Caki2 (cell line): Measurements from ENCODE around the gene PRDM16. TPM values are rescaled to one million over a fixed set of nuclear protein-coding genes. Genes with fewer than 3 reads are reported as not detected.

Source experiments
- DNase-seq: peaks from one replicate; pipeline ENCODE4 v3.0.0-alpha.2; 2015; ENCODE audit warnings: low read depth
- in situ Hi-C: cut with HindIII; loops from 2 replicates; pipeline ENCODE4 v1.10.0; 2016; ENCODE audit warnings: low sequenced_read_pairs, low pct_unique_long_range_greater_than_20kb, mixed read lengths
- total RNA-seq: library from RNA; depleted of rRNA; stranded (reverse); fragments of >200 nt; shearing (Covaris generic); gene quantifications from 2 replicates; pipeline ENCODE4 v1.2.3, GENCODE V29; 2014; ENCODE audit warnings: low replicate concordance

The PRDM16 gene
- total RNA-seq, 1 experiment from 2014 or later: not detected

GRCh38 chr1:3316340-3316943, 247.4 kb downstream of the PRDM16 start:
- in situ Hi-C loops: no loop called here
- DNase-seq: no peak

- no peak for DNase-seq
- in situ Hi-C loops: no loop called here
Measured at GRCh38 chr1:3317456-3317855, 248.5 kb downstream of the PRDM16 start.

GRCh38 chr1:3318329-3318728, 249.3 kb downstream of the PRDM16 start:
- in situ Hi-C loops: no loop called here
- no peak for DNase-seq

GRCh38 chr1:3319874-3320245, 250.9 kb downstream of the PRDM16 start:
- in situ Hi-C loops: no loop called here
- peak; percentile 72 for DNase-seq

- in situ Hi-C loops: no loop called here
- DNase-seq: no peak
Measured at GRCh38 chr1:3320246-3321152, 251.5 kb downstream of the PRDM16 start.

GRCh38 chr1:3321559-3322449, 252.8 kb downstream of the PRDM16 start:
- DNase-seq: no peak
- in situ Hi-C loops: no loop called here

- DNase-seq: no peak
Measured at GRCh38 chr1:3322450-3323020, 253.5 kb downstream of the PRDM16 start.

GRCh38 chr1:3323021-3323795, 254.2 kb downstream of the PRDM16 start:
- no peak for DNase-seq
- in situ Hi-C loops: no loop called here

More at GRCh38 chr1:3322450-3323020, 253.5 kb downstream of the PRDM16 start:
- in situ Hi-C loops: no loop called here

- DNase-seq: no peak
- in situ Hi-C loops: no loop called here
Measured at GRCh38 chr1:3323796-3324703, 255.0 kb downstream of the PRDM16 start.

- DNase-seq: no peak
- in situ Hi-C loops: no loop called here
Measured at GRCh38 chr1:3324704-3325535, 255.9 kb downstream of the PRDM16 start.

- in situ Hi-C loops: no loop called here
- DNase-seq: no peak
Measured at GRCh38 chr1:3326516-3327388, 257.7 kb downstream of the PRDM16 start.

GRCh38 chr1:3327389-3327702, 258.3 kb downstream of the PRDM16 start:
- no peak for DNase-seq
- in situ Hi-C loops: no loop called here

GRCh38 chr1:3327936-3328590, 259.1 kb downstream of the PRDM16 start:
- in situ Hi-C loops: no loop called here
- DNase-seq: no peak

- in situ Hi-C loops: no loop called here
Measured at GRCh38 chr1:3329640-3330281, 260.8 kb downstream of the PRDM16 start.

More at GRCh38 chr1:3329640-3330281, 260.8 kb downstream of the PRDM16 start:
- DNase-seq: no peak
